ENCODE measurements around the gene PNPLA2.

- TF ChIP-seq FOXA1 (IDR thresholded peaks at IDR 0.05) (no peak), HDGF (IDR thresholded peaks at IDR 0.05; ENCODE audit: borderline replicate concordance) (no peak), SP1 (IDR thresholded peaks at IDR 0.05) (no peak), FOXM1 (IDR thresholded peaks at IDR 0.05; ENCODE audit: borderline replicate concordance) (no peak), NFRKB (IDR thresholded peaks at IDR 0.05) (no peak), L3MBTL2 (conservative IDR thresholded peaks at IDR 0.05) (no peak), BHLHE40 (IDR thresholded peaks at IDR 0.05; ENCODE audit: borderline replicate concordance) (no peak), ZNF384 (IDR thresholded peaks at IDR 0.05) (no peak), PKNOX1 (IDR thresholded peaks at IDR 0.05) (no peak), ARNT (IDR thresholded peaks at IDR 0.05) (no peak), SUZ12 (IDR thresholded peaks at IDR 0.05) (no peak), FOXK2 (IDR thresholded peaks at IDR 0.05) (no peak)
Observed at GRCh38 chr11:812390-812789, 6.3 kb upstream of the PNPLA2 start.
